Fibroblast of pulmonary artery (primary cell): Measurements from ENCODE around the gene OPA3.
"Not testable (repeated sequence)": the region's sequence is repeated elsewhere in the genome, so short reads cannot be mapped to it uniquely, and the experiment has no call there.

Source experiments
- DNase-seq: peaks from one replicate; pipeline ENCODE4 v3.0.0-alpha.2; 2010; ENCODE audit warnings: low read depth
- H3K4me3 ChIP-seq: replicated peaks from 2 replicates; pipeline ENCODE4 v1.5.1; 2011; ENCODE audit warnings: low read depth, mild to moderate bottlenecking, control low read depth, low read length, moderate library complexity
- TF ChIP-seq, protein P1 (sequence below): IDR thresholded peaks from 2 replicates; pipeline ENCODE4 v1.5.1; 2011; ENCODE audit warnings: mild to moderate bottlenecking, control low read depth, low read length, inconsistent platforms; ENCODE audit errors: missing control alignments

OPA3 gene

GRCh38 chr19:45621389-45621788, 36.8 kb upstream of the OPA3 start:
- no peak for DNase-seq
- TF ChIP-seq, protein P1, sequence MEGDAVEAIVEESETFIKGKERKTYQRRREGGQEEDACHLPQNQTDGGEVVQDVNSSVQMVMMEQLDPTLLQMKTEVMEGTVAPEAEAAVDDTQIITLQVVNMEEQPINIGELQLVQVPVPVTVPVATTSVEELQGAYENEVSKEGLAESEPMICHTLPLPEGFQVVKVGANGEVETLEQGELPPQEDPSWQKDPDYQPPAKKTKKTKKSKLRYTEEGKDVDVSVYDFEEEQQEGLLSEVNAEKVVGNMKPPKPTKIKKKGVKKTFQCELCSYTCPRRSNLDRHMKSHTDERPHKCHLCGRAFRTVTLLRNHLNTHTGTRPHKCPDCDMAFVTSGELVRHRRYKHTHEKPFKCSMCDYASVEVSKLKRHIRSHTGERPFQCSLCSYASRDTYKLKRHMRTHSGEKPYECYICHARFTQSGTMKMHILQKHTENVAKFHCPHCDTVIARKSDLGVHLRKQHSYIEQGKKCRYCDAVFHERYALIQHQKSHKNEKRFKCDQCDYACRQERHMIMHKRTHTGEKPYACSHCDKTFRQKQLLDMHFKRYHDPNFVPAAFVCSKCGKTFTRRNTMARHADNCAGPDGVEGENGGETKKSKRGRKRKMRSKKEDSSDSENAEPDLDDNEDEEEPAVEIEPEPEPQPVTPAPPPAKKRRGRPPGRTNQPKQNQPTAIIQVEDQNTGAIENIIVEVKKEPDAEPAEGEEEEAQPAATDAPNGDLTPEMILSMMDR = no peak

GRCh38 chr19:45616704-45617017, 32.1 kb upstream of the OPA3 start:
- no peak overlapping the region for H3K4me3 ChIP-seq
- TF ChIP-seq, protein P1 = no peak
- DNase-seq = no peak

More at GRCh38 chr19:45621389-45621788, 36.8 kb upstream of the OPA3 start:
- no peak overlapping the region for H3K4me3 ChIP-seq

- peak; percentile 92 for DNase-seq
- H3K4me3 ChIP-seq = no peak overlapping the region
- TF ChIP-seq, protein P1 = no peak
Measured at GRCh38 chr19:45615795-45616703, 31.4 kb upstream of the OPA3 start.

GRCh38 chr19:45615056-45615455, 30.5 kb upstream of the OPA3 start:
- not testable (repeated sequence) for DNase-seq, H3K4me3 ChIP-seq

- TF ChIP-seq, protein P1 = no peak
- H3K4me3 ChIP-seq = no peak overlapping the region
- DNase-seq = peak; percentile 91
Measured at GRCh38 chr19:45613926-45614725, 29.5 kb upstream of the OPA3 start.

- no peak for DNase-seq
- no peak overlapping the region for H3K4me3 ChIP-seq
- TF ChIP-seq, protein P1 = no peak
Measured at GRCh38 chr19:45608948-45609347, 24.3 kb upstream of the OPA3 start.
